DOHH2 (cell line): ENCODE measurements around the gene LDAH.

Experiments used
- H3F3A ChIP-seq: fragments of 200-600 bp; sonication (generic), shearing (Covaris generic); 2 replicates; pipeline ENCODE4 v1.6.0; 2016; ENCODE audit warnings: antibody characterized with exemption, mild to moderate bottlenecking; ENCODE audit not compliant: control insufficient read depth, insufficient read depth
- H3K27ac ChIP-seq: fragments of 200-600 bp; sonication (generic); 2 replicates; pipeline ENCODE4 v1.5.1; 2014; ENCODE audit warnings: low read depth, mild to moderate bottlenecking, low read length, moderate library complexity
- H3K27me3 ChIP-seq: fragments of 200-600 bp; sonication (generic); 2 replicates; pipeline ENCODE4 v1.6.1; 2014; ENCODE audit warnings: mild to moderate bottlenecking, low read length, mixed read lengths; ENCODE audit not compliant: control insufficient read depth
- H3K36me3 ChIP-seq: fragments of 200-600 bp; sonication (generic); 2 replicates; pipeline ENCODE4 v1.6.1; 2014; ENCODE audit warnings: mild to moderate bottlenecking, low read length, moderate library complexity, mixed read lengths; ENCODE audit not compliant: control insufficient read depth
- H3K4me1 ChIP-seq: fragments of 200-600 bp; sonication (generic); 2 replicates; pipeline ENCODE4 v1.6.1; 2014; ENCODE audit warnings: mild to moderate bottlenecking, low read length, mixed read lengths; ENCODE audit not compliant: control insufficient read depth
- H3K4me2 ChIP-seq: fragments of 200-600 bp; sonication (generic); 2 replicates; pipeline ENCODE4 v1.6.0; 2014; ENCODE audit warnings: mild to moderate bottlenecking, low read length, moderate library complexity
- H3K4me3 ChIP-seq: fragments of 200-600 bp; sonication (generic); 2 replicates; pipeline ENCODE4 v1.5.1; 2014; ENCODE audit warnings: mild to moderate bottlenecking, low read length, mixed read lengths
- H3K79me2 ChIP-seq: fragments of 200-600 bp; sonication (generic); 2 replicates; pipeline ENCODE4 v1.6.1; 2014; ENCODE audit warnings: mild to moderate bottlenecking, low read length, mixed read lengths; ENCODE audit not compliant: control insufficient read depth
- H3K9me2 ChIP-seq: fragments of 200-600 bp; sonication (generic); replicated peaks from 2 replicates; pipeline ENCODE4 v1.6.1; 2014; ENCODE audit warnings: mild to moderate bottlenecking, low read length, mixed read lengths; ENCODE audit not compliant: control insufficient read depth
- H3K9me3 ChIP-seq: fragments of 200-600 bp; sonication (generic); 2 replicates; pipeline ENCODE4 v1.6.1; 2014; ENCODE audit warnings: antibody characterized with exemption, low read length, mixed read lengths; ENCODE audit not compliant: control insufficient read depth, insufficient read depth
- H4K20me1 ChIP-seq: fragments of 200-600 bp; sonication (generic); 2 replicates; pipeline ENCODE4 v1.6.0; 2014; ENCODE audit warnings: low read depth, mild to moderate bottlenecking, antibody characterized with exemption, low read length, moderate library complexity; ENCODE audit not compliant: control insufficient read depth, insufficient read depth
- CTCF ChIP-seq: fragments of 200-600 bp; sonication (generic); IDR thresholded peaks from one replicate; pipeline ENCODE4 v1.5.1; 2014; ENCODE audit warnings: antibody characterized with exemption, mild to moderate bottlenecking, low read depth, low read length; ENCODE audit not compliant: poor library complexity, severe bottlenecking
- EZH2phosphoT487 ChIP-seq: fragments of 200-600 bp; sonication (generic); IDR thresholded peaks from 2 replicates; pipeline ENCODE4 v1.6.1; 2017; ENCODE audit warnings: borderline replicate concordance, mild to moderate bottlenecking, antibody characterized with exemption, low read length, moderate library complexity, mixed read lengths

LDAH gene

GRCh38 chr2:20806286-20806685 lies 16.6 kb downstream of the LDAH start:
- no peak overlapping the region for H3K4me2 ChIP-seq
- H3K9me3 ChIP-seq = no peaks in the 10 kb centered on the region
- peaks cover 61% of the 10 kb centered on the region for H3K79me2 ChIP-seq
- TF ChIP-seq EZH2phosphoT487 (no peak), CTCF (no peak)
- H3K4me1 ChIP-seq = no peaks in the 10 kb centered on the region
- H3K4me3 ChIP-seq = no peak overlapping the region
- no peak overlapping the region for H3K27ac ChIP-seq
- no peaks in the 10 kb centered on the region for H3F3A ChIP-seq
- no peaks in the 10 kb centered on the region; the same call in 1 of the 2 replicates for H3K36me3 ChIP-seq
- no peaks in the 10 kb centered on the region for H3K27me3 ChIP-seq
- H4K20me1 ChIP-seq = no peaks in the 10 kb centered on the region
- H3K9me2 ChIP-seq = no peaks in the 10 kb centered on the region

DNA sequence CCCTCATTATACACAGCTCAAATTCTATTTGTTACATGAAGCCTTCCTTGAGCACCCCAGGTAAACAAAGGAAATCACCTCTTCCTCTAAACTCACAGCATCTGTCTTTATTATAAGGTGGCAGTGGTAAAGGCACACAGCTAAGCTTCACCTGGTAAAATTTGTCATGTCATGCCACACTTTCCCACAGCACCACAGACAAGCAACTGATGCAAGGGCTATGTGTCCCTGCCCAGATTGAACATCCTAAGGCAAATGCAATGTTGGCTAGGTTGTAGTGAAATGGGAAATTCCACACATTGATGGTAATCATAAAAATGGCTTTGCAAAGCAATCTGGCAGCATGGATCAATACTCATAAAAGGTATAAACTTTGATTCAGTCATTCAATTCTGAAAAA lies 18.9 kb downstream of the LDAH start:
- Histone ChIP-seq H3K79me2 (peaks cover 45% of the 10 kb centered on the region), H3K36me3 (peaks cover 3% of the 10 kb centered on the region; the same call in 1 of the 2 replicates), H3F3A (no peaks in the 10 kb centered on the region), H3K4me1 (no peaks in the 10 kb centered on the region), H3K27me3 (no peaks in the 10 kb centered on the region), H3K4me2 (no peak overlapping the region), H4K20me1 (no peaks in the 10 kb centered on the region), H3K9me2 (no peaks in the 10 kb centered on the region), H3K9me3 (no peaks in the 10 kb centered on the region), H3K27ac (no peak overlapping the region), H3K4me3 (no peak overlapping the region)
- TF ChIP-seq EZH2phosphoT487 (no peak), CTCF (no peak)

- Histone ChIP-seq H3K4me2 (no peak overlapping the region), H3K79me2 (peaks cover 38% of the 10 kb centered on the region), H3K9me3 (no peaks in the 10 kb centered on the region), H3K27me3 (no peaks in the 10 kb centered on the region), H3K4me1 (no peaks in the 10 kb centered on the region), H3K4me3 (no peak overlapping the region), H3K9me2 (no peaks in the 10 kb centered on the region), H3K27ac (no peak overlapping the region), H3F3A (no peaks in the 10 kb centered on the region), H3K36me3 (peaks cover 3% of the 10 kb centered on the region; the same call in 1 of the 2 replicates), H4K20me1 (no peaks in the 10 kb centered on the region)
- TF ChIP-seq CTCF (no peak), EZH2phosphoT487 (no peak)
Observed at GRCh38 chr2:20803226-20803682, 19.6 kb downstream of the LDAH start.

GRCh38 chr2:20797096-20797495 lies 25.8 kb downstream of the LDAH start:
- Histone ChIP-seq H3K9me3 (peaks cover 6% of the 10 kb centered on the region; the same call in 1 of the 2 replicates), H3K79me2 (peaks cover 35% of the 10 kb centered on the region), H3F3A (no peaks in the 10 kb centered on the region), H3K4me1 (no peaks in the 10 kb centered on the region), H4K20me1 (no peaks in the 10 kb centered on the region), H3K27ac (no peak overlapping the region), H3K9me2 (no peaks in the 10 kb centered on the region), H3K4me3 (no peak overlapping the region), H3K27me3 (no peaks in the 10 kb centered on the region), H3K36me3 (peaks cover 46% of the 10 kb centered on the region), H3K4me2 (no peak overlapping the region)
- no peak for TF ChIP-seq CTCF
- TF ChIP-seq EZH2phosphoT487 = no peak
